ENCODE data around the gene TCF7L1.

The TCF7L1 gene

DNA sequence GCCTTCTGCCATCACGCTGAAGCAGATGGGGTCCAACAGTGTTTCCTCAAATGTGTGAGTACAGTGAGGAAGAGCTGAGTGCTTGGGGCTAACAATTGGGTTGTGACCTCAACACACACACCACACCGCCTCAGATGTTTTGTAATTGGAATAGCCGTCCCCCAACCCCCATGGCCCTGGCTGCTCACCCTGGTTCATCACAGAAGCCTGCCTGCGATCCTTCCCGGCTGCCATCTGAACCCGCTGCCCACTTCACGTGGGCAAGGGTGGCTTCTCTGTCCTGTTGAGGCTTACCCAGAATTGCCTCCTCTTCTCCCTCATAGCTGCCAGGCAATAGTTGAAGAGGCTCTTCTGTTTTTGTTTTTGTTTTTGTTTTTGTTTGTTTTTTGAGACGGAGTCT is 150.4 kb downstream of the TCF7L1 start:
- TF ChIP-seq, protein P1, sequence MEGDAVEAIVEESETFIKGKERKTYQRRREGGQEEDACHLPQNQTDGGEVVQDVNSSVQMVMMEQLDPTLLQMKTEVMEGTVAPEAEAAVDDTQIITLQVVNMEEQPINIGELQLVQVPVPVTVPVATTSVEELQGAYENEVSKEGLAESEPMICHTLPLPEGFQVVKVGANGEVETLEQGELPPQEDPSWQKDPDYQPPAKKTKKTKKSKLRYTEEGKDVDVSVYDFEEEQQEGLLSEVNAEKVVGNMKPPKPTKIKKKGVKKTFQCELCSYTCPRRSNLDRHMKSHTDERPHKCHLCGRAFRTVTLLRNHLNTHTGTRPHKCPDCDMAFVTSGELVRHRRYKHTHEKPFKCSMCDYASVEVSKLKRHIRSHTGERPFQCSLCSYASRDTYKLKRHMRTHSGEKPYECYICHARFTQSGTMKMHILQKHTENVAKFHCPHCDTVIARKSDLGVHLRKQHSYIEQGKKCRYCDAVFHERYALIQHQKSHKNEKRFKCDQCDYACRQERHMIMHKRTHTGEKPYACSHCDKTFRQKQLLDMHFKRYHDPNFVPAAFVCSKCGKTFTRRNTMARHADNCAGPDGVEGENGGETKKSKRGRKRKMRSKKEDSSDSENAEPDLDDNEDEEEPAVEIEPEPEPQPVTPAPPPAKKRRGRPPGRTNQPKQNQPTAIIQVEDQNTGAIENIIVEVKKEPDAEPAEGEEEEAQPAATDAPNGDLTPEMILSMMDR (IDR thresholded peaks at IDR 0.05; ENCODE audit: low read depth, low read length, missing control alignments) = no peak
- in situ Hi-C loops (cut with HindIII; ENCODE audit: low sequenced_read_pairs) = no loop called here

GRCh38 chr2:85286918-85287317 is 153.7 kb downstream of the TCF7L1 start:
- H3K4me3 ChIP-seq (ENCODE audit: low read depth, low read length) = no peak overlapping the region
- no peak for DNase-seq (ENCODE audit: low read depth)
- in situ Hi-C loops (cut with HindIII; ENCODE audit: low sequenced_read_pairs) = no loop called here
- TF ChIP-seq, protein P1 (IDR thresholded peaks at IDR 0.05; ENCODE audit: low read depth, low read length, missing control alignments) = no peak

More for the DNA sequence above, 150.4 kb downstream of the TCF7L1 start:
- no peak for DNase-seq (ENCODE audit: low read depth)
- no peak overlapping the region for H3K4me3 ChIP-seq (ENCODE audit: low read depth, low read length)

- in situ Hi-C loops (cut with HindIII; ENCODE audit: low sequenced_read_pairs) = no loop called here
- no peak for DNase-seq (ENCODE audit: low read depth)
- TF ChIP-seq, protein P1 (IDR thresholded peaks at IDR 0.05; ENCODE audit: low read depth, low read length, missing control alignments) = no peak
- no peak overlapping the region for H3K4me3 ChIP-seq (ENCODE audit: low read depth, low read length)
Measured at GRCh38 chr2:85287721-85288120, 154.5 kb downstream of the TCF7L1 start.

DNA sequence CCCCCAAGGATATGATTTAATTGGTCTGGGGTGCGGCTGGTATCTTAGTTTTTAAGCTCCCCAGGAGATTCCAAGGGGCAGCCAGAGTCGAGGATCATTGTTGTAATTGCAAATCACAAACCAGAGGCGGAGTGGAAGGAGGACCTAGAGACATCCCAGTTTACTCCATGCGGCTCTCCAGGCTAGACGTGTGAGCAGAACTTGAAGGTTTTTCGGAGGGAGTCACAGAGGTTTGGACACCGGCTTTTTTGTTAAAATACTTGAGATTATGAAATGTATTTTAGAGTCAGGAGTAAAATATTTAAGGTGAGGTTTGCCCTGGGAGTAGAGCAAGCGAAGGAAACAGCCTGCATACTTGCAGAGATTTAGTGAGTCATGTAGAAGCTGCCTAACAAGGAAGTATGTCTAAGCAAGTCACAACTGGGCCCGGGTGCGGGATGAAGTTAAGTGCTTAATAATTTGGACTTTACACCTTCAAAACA is 155.1 kb downstream of the TCF7L1 start:
- no peak for DNase-seq (ENCODE audit: low read depth)
- TF ChIP-seq, protein P1 (IDR thresholded peaks at IDR 0.05; ENCODE audit: low read depth, low read length, missing control alignments) = no peak
- in situ Hi-C loops (cut with HindIII; ENCODE audit: low sequenced_read_pairs) = no loop called here
- no peak overlapping the region for H3K4me3 ChIP-seq (ENCODE audit: low read depth, low read length)

DNA sequence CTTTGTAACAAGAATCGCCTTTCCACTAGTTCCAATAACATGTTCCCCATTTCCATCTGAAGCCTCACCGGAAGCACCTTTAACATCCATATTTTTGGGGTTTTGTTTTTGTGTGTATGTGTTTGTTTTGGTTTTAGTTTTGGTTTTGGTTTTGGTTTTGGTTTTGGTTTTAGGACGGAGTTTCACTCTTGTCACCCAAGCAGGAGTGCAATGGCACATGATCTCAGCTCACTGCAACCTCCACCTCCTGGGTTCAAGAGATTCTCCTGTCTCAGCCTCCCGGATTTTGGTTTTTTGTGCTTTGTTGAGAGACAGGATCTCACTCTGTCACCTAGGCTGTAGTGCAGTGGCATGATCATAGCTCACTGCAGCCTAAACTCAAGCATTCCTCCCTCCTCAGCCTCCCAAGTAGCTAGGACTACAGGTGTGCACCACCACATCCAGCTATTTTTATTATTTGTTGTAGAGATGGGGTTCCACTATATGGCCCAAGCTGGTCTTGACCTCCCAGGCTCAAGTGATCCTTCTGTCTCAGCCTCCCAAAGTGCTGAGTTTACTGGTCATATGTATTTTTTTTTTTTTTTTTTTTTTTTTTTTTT is 158.3 kb downstream of the TCF7L1 start:
- TF ChIP-seq, protein P1 (IDR thresholded peaks at IDR 0.05; ENCODE audit: low read depth, low read length, missing control alignments) = no peak
- in situ Hi-C loops (cut with HindIII; ENCODE audit: low sequenced_read_pairs) = no loop called here
- H3K4me3 ChIP-seq (ENCODE audit: low read depth, low read length) = no peak overlapping the region
- no peak for DNase-seq (ENCODE audit: low read depth)

DNA sequence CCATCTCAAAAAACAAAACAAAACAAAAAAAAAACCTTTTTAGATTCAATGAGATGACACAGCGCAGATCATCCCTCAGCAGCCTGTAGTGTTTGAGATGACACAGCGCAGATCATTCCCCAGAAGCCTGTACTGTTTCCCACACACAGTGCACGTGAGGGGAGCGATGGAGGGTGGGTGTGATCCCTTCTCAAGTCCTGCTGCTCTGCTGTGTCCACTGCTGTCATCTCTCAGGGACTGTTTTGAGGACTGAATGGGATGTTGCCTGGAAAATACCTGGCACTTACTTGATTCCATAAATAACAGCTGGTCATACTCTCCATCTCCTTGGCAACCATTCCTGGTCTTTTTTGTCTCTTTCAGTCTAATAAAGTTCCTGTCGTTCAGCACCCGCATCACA is 168.9 kb downstream of the TCF7L1 start:
- in situ Hi-C loops (cut with HindIII; ENCODE audit: low sequenced_read_pairs) = no loop called here
- TF ChIP-seq, protein P1 (IDR thresholded peaks at IDR 0.05; ENCODE audit: low read depth, low read length, missing control alignments) = no peak
- no peak for DNase-seq (ENCODE audit: low read depth)
- H3K4me3 ChIP-seq (ENCODE audit: low read depth, low read length) = no peak overlapping the region

Measured in astrocyte of the cerebellum (primary cell).